HFF-Myc (cell line): ENCODE data around the gene AOAH.
"Not testable (repeated sequence)": the region's sequence is repeated elsewhere in the genome, so short reads cannot be mapped to it uniquely, and the experiment has no call there.

Experiments used
- DNase-seq: peaks from one replicate; pipeline ENCODE4 v3.0.0-alpha.2; 2011; ENCODE audit warnings: low read depth; ENCODE audit errors: extremely low read depth
- H3K4me3 ChIP-seq: replicated peaks from 2 replicates; pipeline ENCODE4 v1.5.1; 2011; ENCODE audit warnings: low read depth, mild to moderate bottlenecking, control low read depth, low read length
- TF ChIP-seq, protein P1 (sequence below): IDR thresholded peaks from 2 replicates; pipeline ENCODE4 v1.5.1; 2012; ENCODE audit warnings: mild to moderate bottlenecking, low read depth, low read length, control low read depth; ENCODE audit errors: missing control alignments

Gene AOAH

DNA sequence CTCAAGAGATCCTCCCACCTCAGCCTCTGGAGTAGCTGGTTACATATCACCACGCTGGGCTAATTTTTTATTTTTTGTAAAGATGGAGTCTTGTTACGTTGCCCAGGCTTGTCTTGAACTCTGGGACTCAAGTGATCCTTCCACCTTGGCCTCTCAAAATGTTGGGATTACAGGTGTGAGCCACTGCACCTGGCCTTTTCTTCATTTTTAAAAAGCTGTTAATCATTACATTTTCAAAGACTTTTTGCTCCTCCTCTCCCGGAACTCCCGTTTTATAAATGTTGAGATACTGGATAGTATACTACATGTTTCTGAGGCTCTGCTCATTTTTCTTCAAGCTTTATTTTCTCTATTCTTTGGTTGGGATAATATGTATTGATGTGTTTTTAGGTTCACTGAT is 16.4 kb downstream of the AOAH start:
- no peak overlapping the region for H3K4me3 ChIP-seq
- TF ChIP-seq, protein P1, sequence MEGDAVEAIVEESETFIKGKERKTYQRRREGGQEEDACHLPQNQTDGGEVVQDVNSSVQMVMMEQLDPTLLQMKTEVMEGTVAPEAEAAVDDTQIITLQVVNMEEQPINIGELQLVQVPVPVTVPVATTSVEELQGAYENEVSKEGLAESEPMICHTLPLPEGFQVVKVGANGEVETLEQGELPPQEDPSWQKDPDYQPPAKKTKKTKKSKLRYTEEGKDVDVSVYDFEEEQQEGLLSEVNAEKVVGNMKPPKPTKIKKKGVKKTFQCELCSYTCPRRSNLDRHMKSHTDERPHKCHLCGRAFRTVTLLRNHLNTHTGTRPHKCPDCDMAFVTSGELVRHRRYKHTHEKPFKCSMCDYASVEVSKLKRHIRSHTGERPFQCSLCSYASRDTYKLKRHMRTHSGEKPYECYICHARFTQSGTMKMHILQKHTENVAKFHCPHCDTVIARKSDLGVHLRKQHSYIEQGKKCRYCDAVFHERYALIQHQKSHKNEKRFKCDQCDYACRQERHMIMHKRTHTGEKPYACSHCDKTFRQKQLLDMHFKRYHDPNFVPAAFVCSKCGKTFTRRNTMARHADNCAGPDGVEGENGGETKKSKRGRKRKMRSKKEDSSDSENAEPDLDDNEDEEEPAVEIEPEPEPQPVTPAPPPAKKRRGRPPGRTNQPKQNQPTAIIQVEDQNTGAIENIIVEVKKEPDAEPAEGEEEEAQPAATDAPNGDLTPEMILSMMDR = no peak
- DNase-seq = no peak

DNA sequence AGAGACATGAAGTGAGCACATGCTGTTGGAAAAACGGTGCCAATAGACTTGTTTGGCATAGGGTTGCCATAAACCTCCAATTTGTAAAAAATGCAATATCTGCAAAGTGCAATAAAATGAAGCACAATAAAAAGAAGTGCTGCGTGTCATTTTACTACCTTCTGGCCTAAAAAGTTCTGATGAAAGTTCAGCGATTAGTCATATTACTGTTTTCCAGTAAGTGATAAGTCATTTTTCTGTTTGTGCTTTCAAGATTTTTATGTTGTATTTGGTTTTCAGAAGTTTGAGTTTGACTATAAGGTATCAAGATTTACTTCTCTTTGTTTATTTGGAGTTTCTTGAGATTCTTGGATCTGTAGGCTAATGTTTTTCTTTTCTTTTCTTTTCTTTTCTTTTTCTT is 16.8 kb downstream of the AOAH start:
- TF ChIP-seq, protein P1 = no peak
- no peak overlapping the region for H3K4me3 ChIP-seq
- DNase-seq = no peak

DNA sequence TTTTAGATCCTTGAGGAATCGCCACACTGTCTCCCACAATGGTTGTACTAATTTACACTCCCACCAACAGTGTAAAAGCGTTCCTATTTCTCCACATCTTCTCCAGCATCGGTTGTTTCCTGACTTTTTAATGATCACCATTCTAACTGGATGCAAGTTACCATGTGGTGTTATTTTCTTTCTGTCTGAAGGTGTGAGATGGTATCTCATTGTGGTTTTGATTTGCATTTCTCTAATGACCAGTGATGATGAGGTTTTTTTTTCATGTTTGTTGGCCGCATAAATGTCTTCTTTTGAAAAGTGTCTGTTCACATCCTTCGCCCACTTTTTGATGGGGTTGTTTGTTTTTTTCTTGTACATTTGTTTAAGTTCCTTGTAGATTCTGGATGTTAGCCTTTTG is 20.4 kb downstream of the AOAH start:
- DNase-seq, H3K4me3 ChIP-seq: not testable (repeated sequence)

DNA sequence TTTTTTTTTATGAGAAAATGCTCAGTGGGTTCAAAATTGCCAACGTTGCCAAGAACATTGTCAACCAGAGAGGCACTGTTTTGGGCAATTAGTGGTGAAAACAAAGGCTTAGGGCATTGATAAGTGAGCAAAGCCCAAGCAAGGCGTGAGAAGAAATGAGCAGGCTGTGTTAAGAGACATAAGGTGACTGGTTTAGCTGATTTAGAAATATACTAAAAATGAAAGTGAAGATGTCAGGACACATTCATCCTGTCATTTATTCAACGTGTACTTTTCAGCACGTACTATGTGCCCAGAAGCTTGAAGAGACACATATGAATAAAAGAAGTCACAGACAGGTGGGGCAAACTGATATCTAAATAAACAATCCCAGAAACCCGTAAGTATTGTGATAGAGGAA is 31.8 kb downstream of the AOAH start:
- DNase-seq = no peak
- H3K4me3 ChIP-seq = no peak overlapping the region
- TF ChIP-seq, protein P1 = no peak

DNA sequence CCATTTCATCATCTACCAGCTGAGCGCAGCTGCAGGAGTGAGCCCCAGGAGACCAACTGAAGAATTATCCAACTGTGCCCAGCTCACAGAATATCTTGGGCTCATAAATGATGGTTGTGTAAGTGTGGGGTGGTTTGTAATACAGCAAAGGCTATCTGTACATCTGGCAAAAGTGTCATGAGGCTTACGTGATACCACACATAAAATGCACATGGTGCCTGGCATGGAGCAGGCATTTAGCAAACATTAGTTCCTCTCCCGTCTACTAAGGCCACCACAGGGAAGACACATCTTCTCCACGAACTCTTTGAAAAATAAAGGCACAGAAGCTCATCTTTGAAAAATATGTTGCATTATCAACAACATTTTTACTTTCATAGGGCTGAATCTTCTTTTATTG is 32.3 kb downstream of the AOAH start:
- no peak overlapping the region for H3K4me3 ChIP-seq
- TF ChIP-seq, protein P1 = no peak
- DNase-seq = no peak

DNA sequence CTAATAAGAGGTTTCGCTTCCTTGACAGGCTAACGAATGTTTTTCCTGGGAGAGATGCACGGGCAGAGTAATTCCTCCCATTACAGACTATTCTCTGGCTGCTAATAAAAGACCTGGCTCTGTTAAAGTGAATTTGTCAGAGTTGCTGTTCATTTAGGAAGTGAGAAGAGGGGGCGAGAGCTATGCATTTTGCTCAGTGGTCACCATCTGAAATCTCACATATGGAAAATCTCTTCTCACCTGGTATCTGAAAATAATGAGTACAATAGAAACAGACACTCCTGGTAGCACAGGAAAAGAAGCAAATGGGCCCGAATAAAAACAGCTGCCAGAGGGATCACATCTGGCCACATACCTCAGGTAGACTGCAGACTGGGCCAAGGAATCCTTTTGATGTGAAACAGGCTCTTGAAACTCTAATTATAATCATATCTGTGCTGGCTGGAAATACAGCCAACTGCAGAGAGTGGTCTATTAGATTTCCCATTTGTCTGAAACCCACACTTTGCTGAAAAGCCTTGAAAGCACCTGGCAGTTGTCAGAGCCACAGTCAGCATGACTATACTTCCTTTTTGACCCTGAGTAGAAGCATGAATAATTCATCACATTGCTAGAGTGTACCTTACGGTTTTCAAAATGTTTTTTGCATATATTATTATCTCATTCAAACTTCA is 33.6 kb downstream of the AOAH start:
- TF ChIP-seq, protein P1 = no peak
- no peak for DNase-seq
- no peak overlapping the region for H3K4me3 ChIP-seq

DNA sequence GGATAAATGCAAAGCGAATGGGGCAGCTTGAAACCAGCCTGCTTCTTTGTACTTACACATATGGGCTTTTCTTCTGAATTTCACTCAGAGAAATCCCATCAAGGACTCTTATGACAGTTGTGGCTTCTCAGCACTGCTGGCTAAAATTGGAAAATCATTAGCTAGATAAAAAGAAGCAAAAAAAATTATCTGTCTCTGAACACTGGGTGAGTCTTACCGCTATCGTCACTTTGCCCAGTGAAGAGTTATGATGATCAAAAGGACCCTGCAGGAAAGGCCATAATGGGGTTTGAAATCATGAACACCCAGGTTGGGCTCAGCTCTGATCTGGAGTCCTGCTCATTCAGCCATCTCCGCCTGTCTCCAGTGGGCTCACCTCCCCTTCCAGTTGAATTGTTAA is 34.3 kb downstream of the AOAH start:
- TF ChIP-seq, protein P1 = no peak
- DNase-seq = no peak
- H3K4me3 ChIP-seq = no peak overlapping the region
